GM12874 (cell line): ENCODE measurements around the gene OVOL3.

Source experiments
- TF ChIP-seq, protein P1 (sequence below): IDR thresholded peaks from 2 replicates; pipeline ENCODE4 v1.5.1; 2011; ENCODE audit warnings: low read depth, mild to moderate bottlenecking, control low read depth, low read length, moderate library complexity; ENCODE audit not compliant: insufficient read depth

OVOL3 gene

DNA sequence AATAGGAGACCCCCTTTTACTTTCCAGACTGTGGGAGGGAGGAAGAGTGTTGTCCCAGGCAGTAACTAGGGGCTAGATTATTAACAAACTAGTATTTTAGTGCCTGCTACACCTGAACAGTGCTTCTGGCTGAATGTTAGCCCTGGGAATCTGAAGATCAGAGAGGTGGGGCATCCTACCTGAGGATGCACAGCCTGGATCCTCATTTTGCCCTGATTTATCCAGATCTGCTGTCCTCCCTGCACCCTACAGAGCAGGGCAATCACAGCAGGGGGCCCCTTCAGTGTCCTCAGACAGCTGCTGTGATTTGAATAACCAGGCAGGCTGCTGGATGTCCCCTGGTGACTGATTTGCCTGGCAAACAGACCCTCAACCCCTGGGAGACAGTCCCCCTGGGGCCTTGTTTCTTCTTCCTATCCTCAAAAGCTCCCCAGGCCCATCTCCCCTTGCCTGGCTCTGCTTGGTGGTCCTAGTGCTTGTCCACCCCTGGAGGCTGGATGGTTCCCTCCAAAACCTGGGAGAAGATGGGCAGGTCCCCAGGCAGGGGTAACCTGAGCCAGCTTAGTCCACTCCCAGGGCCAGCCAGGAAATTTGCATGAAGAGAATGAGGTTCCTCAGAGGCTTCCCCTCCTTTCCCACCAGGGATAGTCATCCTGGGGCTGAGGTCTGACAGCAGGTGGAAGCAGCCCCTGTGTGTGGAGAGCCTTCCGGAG lies at the start of gene OVOL3:
Gene OVOL3, plus strand, starts transcription at position 657 of the 713 bp plus-strand sequence. CDS start 60 bp downstream, outside the sequence.
- TF ChIP-seq, protein P1, sequence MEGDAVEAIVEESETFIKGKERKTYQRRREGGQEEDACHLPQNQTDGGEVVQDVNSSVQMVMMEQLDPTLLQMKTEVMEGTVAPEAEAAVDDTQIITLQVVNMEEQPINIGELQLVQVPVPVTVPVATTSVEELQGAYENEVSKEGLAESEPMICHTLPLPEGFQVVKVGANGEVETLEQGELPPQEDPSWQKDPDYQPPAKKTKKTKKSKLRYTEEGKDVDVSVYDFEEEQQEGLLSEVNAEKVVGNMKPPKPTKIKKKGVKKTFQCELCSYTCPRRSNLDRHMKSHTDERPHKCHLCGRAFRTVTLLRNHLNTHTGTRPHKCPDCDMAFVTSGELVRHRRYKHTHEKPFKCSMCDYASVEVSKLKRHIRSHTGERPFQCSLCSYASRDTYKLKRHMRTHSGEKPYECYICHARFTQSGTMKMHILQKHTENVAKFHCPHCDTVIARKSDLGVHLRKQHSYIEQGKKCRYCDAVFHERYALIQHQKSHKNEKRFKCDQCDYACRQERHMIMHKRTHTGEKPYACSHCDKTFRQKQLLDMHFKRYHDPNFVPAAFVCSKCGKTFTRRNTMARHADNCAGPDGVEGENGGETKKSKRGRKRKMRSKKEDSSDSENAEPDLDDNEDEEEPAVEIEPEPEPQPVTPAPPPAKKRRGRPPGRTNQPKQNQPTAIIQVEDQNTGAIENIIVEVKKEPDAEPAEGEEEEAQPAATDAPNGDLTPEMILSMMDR: no peak

DNA sequence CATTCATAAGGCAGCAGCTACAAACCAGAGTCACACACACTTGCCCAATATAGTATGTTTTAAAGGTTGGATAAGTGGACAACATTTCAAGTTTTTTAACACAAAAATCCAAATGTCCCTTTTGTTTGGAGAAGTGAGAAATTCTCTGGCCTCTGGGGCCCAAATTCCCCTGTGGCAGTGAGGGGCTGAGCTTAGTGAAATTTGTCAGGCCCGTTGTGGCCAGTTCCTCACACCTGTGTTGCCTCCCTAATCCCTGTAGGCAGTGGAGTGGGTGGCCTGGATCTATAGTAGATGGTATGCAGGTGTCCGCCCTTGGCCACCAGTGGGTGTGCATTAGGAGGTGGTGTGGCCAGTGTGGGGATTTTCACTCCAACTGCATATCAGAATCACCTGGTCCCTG lies 49.6 kb upstream of the OVOL3 start:
- TF ChIP-seq, protein P1: no peak

DNA sequence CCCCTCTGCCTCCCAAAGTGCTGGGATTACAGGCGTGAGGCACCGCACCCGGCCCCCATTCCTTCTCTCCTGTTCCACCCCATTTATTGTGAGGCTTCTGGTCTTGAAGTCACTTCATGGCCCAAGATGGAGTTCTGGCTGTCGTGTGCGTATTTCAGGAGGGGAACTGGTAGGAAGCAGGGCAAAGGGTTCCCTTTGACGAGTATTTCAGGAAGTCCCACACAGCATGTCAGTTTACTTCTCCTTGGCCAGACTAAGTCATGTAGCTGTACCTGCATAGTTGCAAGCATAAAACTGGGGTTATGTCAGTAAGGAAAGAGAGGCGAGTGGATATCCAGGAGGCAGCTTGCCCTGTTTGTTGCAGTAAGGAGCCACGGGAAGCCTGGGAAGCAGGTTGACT lies 46.1 kb upstream of the OVOL3 start:
- TF ChIP-seq, protein P1: no peak

GRCh38 chr19:36067681-36068080 lies 43.3 kb upstream of the OVOL3 start:
- TF ChIP-seq, protein P1: no peak

- TF ChIP-seq, protein P1: no peak
These were observed 38.9 kb upstream of the OVOL3 start for GRCh38 chr19:36072081-36072480.

- TF ChIP-seq, protein P1: no peak
These were observed 37.6 kb upstream of the OVOL3 start for GRCh38 chr19:36073121-36073876.

- TF ChIP-seq, protein P1: no peak
These were observed 31.5 kb upstream of the OVOL3 start for GRCh38 chr19:36079389-36079945.
